IMR-90 (cell line): ENCODE results near the gene ARHGAP32. TPM values are rescaled to one million over a fixed set of nuclear protein-coding genes. Genes with fewer than 3 reads are reported as not detected.

Experiments
- ATAC-seq: fragments of 200-7000 bp; cut with Tn5 transposase; 2 replicates; pipeline ENCODE4 v1.9.1; 2020; ENCODE audit warnings: low read depth, mild to moderate bottlenecking, moderate library complexity
- BruUV-seq: library from RNA; stranded (reverse); fragments of 400-500 nt; replicated peaks from 2 replicates; lab custom pipeline; 2021; lab: Mats Ljungman, UMichigan
- CTCF ChIA-PET: fragments of 300-600 bp; formaldehyde crosslinking; extraction: SDS; loops from one replicate; lab custom pipeline; 2021; ENCODE audit warnings: antibody characterized with exemption; lab: Yijun Ruan, JAX
- POLR2A ChIA-PET: fragments of 300-600 bp; sonication (Branson Sonifier 250); formaldehyde crosslinking; loops from one replicate; lab custom pipeline; 2022; ENCODE audit warnings: antibody characterized with exemption; ENCODE audit not compliant: unreplicated experiment; lab: Charles Lee
- DNase-seq: peaks from one replicate; pipeline ENCODE4 v3.0.0; 2013
- H2AFZ ChIP-seq: replicated peaks from 2 replicates; pipeline ENCODE3; 2013; ENCODE audit warnings: low read length, mild to moderate bottlenecking; ENCODE audit not compliant: poor library complexity
- H2AK5ac ChIP-seq: 2 replicates; pipeline ENCODE4 v1.6.1; 2013; ENCODE audit warnings: low read depth, low read length, inconsistent platforms
- H2AK9ac ChIP-seq: replicated peaks from 2 replicates; pipeline ENCODE3; 2013; ENCODE audit warnings: mild to moderate bottlenecking, low read depth, low read length, moderate library complexity; ENCODE audit not compliant: poor library complexity
- H2BK120ac ChIP-seq: 2 replicates; pipeline ENCODE4 v1.6.1; 2013; ENCODE audit warnings: low read depth, low read length, inconsistent platforms
- H2BK15ac ChIP-seq: 3 replicates; pipeline ENCODE4 v1.6.1; 2013; ENCODE audit warnings: low read depth, low read length, inconsistent platforms
- H2BK20ac ChIP-seq: 2 replicates; pipeline ENCODE4 v1.6.1; 2013; ENCODE audit warnings: low read depth, mild to moderate bottlenecking, inconsistent platforms, low read length, moderate library complexity
- H2BK5ac ChIP-seq: 2 replicates; pipeline ENCODE4 v1.6.1; 2013; ENCODE audit warnings: mild to moderate bottlenecking, low read depth, low read length, inconsistent platforms; ENCODE audit not compliant: poor library complexity, severe bottlenecking
- H3K14ac ChIP-seq: replicated peaks from 2 replicates; pipeline ENCODE4 v1.6.1; 2013; ENCODE audit warnings: low read depth, low read length, inconsistent platforms
- H3K18ac ChIP-seq: 2 replicates; pipeline ENCODE4 v1.6.1; 2013; ENCODE audit warnings: low read depth, low read length, control low read depth
- H3K23ac ChIP-seq: 2 replicates; pipeline ENCODE4 v1.6.1; 2013; ENCODE audit warnings: low read depth, low read length, inconsistent platforms
- H3K27ac ChIP-seq: 2 replicates; pipeline ENCODE4 v1.5.1; 2013; ENCODE audit warnings: mild to moderate bottlenecking, control low read depth, low read length; ENCODE audit not compliant: insufficient read depth
- H3K27me3 ChIP-seq: 2 replicates; pipeline ENCODE4 v1.6.1; 2013; ENCODE audit warnings: low read length; ENCODE audit not compliant: control insufficient read depth, insufficient read depth
- H3K36me3 ChIP-seq: 2 replicates; pipeline ENCODE4 v1.6.1; 2013; ENCODE audit warnings: low read length, mixed read lengths; ENCODE audit not compliant: control insufficient read depth, insufficient read depth
- H3K4ac ChIP-seq: 2 replicates; pipeline ENCODE4 v1.6.1; 2013; ENCODE audit warnings: low read depth, low read length, inconsistent platforms
- H3K4me1 ChIP-seq: 2 replicates; pipeline ENCODE4 v1.6.1; 2013; ENCODE audit warnings: low read length, mixed read lengths; ENCODE audit not compliant: control insufficient read depth, insufficient read depth
- H3K4me2 ChIP-seq: 2 replicates; pipeline ENCODE4 v1.6.1; 2013; ENCODE audit warnings: low read depth, mild to moderate bottlenecking, control low read depth, low read length, moderate library complexity
- H3K4me3 ChIP-seq: 2 replicates; pipeline ENCODE4 v1.5.1; 2013; ENCODE audit warnings: low read depth, mild to moderate bottlenecking, control low read depth, low read length, moderate library complexity; ENCODE audit not compliant: insufficient read depth
- H3K56ac ChIP-seq: 2 replicates; pipeline ENCODE4 v1.6.1; 2013; ENCODE audit warnings: low read length, inconsistent platforms; ENCODE audit not compliant: insufficient read depth; ENCODE audit errors: extremely low read depth
- H3K79me1 ChIP-seq, 2 experiments: 2 replicates each; pipeline ENCODE4 v1.6.1; 2013; ENCODE audit warnings: low read length in 2 of 2, inconsistent platforms in 1 of 2, low read depth in 1 of 2
- H3K9ac ChIP-seq: 2 replicates; pipeline ENCODE4 v1.6.1; 2013; ENCODE audit warnings: low read depth, low read length, control low read depth
- H3K9me1 ChIP-seq: 2 replicates; pipeline ENCODE4 v1.6.1; 2013; ENCODE audit warnings: low read length, inconsistent platforms; ENCODE audit not compliant: insufficient read depth
- H3K9me3 ChIP-seq: 2 replicates; pipeline ENCODE4 v1.6.1; 2013; ENCODE audit warnings: low read length; ENCODE audit not compliant: control insufficient read depth, insufficient read depth
- H4K20me1 ChIP-seq: 2 replicates; pipeline ENCODE4 v1.6.1; 2013; ENCODE audit warnings: low read length, inconsistent platforms; ENCODE audit not compliant: insufficient read depth
- H4K5ac ChIP-seq: 2 replicates; pipeline ENCODE4 v1.6.1; 2013; ENCODE audit warnings: mild to moderate bottlenecking, low read depth, low read length, control low read depth
- H4K8ac ChIP-seq, 2 experiments: 2 replicates each; pipeline ENCODE4 v1.6.1; 2013; ENCODE audit warnings: low read depth in 2 of 2, low read length in 2 of 2, control low read depth in 1 of 2, inconsistent platforms in 1 of 2
- H4K91ac ChIP-seq: 2 replicates; pipeline ENCODE4 v1.6.1; 2013; ENCODE audit warnings: low read depth, low read length, inconsistent platforms; ENCODE audit not compliant: insufficient read depth
- CHD1 ChIP-seq: IDR thresholded peaks from 2 replicates; pipeline ENCODE4 v1.6.1; 2012; ENCODE audit warnings: low read depth, low read length, improper control_type of control experiment
- CTCF ChIP-seq: conservative IDR thresholded peaks from 2 replicates; pipeline ENCODE4 v1.5.1; 2012; ENCODE audit warnings: mild to moderate bottlenecking, low read depth, low read length, improper control_type of control experiment
- ELK1 ChIP-seq: fragments of 150-350 bp; IDR thresholded peaks from 2 replicates; pipeline ENCODE4 v1.6.1; 2016; ENCODE audit warnings: low read depth, mild to moderate bottlenecking, low read length, moderate library complexity, borderline replicate concordance
- FOS ChIP-seq: fragments of 150-350 bp; IDR thresholded peaks from 2 replicates; pipeline ENCODE4 v1.6.1; 2016; ENCODE audit warnings: low read depth, low read length
- MAFK ChIP-seq: IDR thresholded peaks from 2 replicates; pipeline ENCODE4 v1.6.1; 2012; ENCODE audit warnings: low read depth, low read length, improper control_type of control experiment
- MAZ ChIP-seq: IDR thresholded peaks from 2 replicates; pipeline ENCODE4 v1.6.1; 2012; ENCODE audit warnings: low read depth, mild to moderate bottlenecking, low read length, improper control_type of control experiment, moderate library complexity, borderline replicate concordance
- NFE2L2 ChIP-seq: fragments of 150-350 bp; IDR thresholded peaks from 2 replicates; pipeline ENCODE4 v1.6.1; 2016; ENCODE audit warnings: low read depth, mild to moderate bottlenecking, low read length
- POLR2A ChIP-seq: IDR thresholded peaks from 2 replicates; pipeline ENCODE4 v1.6.1; 2012; ENCODE audit warnings: mild to moderate bottlenecking, low read depth, low read length
- RCOR1 ChIP-seq: IDR thresholded peaks from 2 replicates; pipeline ENCODE4 v1.6.1; 2012; ENCODE audit warnings: mild to moderate bottlenecking, low read length, improper control_type of control experiment; ENCODE audit not compliant: insufficient replicate concordance
- RFX5 ChIP-seq: IDR thresholded peaks from 2 replicates; pipeline ENCODE4 v1.8.0; 2012; ENCODE audit warnings: low read depth, mild to moderate bottlenecking, low read length, moderate library complexity
- SMC3 ChIP-seq: fragments of 150-350 bp; IDR thresholded peaks from 2 replicates; pipeline ENCODE4 v1.6.1; 2016; ENCODE audit warnings: low read depth, mild to moderate bottlenecking, antibody characterized with exemption, low read length, moderate library complexity
- USF2 ChIP-seq: fragments of 150-350 bp; IDR thresholded peaks from 2 replicates; pipeline ENCODE4 v1.6.1; 2017; ENCODE audit warnings: mild to moderate bottlenecking, antibody characterized with exemption, low read length, low read depth
- WGBS, 2 experiments: methylation state at CpG; one replicate each; pipeline versions ENCODE4 v1.1.5 to v1.1.7; 2013; ENCODE audit warnings: missing lambda C conversion rate in 2 of 2; ENCODE audit not compliant: insufficient read length in 1 of 2; ENCODE audit errors: extremely low coverage in 2 of 2; 5-methylcytosine and 5-hydroxymethylcytosine counted together
- dilution Hi-C: fragments of 300-500 bp; cut with HindIII; formaldehyde crosslinking; loops from one replicate; pipeline ENCODE4 v1.14.3; 2018; ENCODE audit warnings: low sequenced_read_pairs; ENCODE audit not compliant: unreplicated experiment
- in situ Hi-C: fragments of 300-500 bp; cut with MboI; formaldehyde crosslinking; loops from 3 replicates; pipeline ENCODE4 v1.14.3; 2019; ENCODE audit warnings: low sequenced_read_pairs, inconsistent platforms, mixed read lengths
- intact Hi-C: fragments of 100-400 bp; cut with micrococcal nuclease; formaldehyde crosslinking; loops from 2 replicates; pipeline ENCODE4 v1.10.0; 2022
- polyA plus RNA-seq, 3 experiments: library from polyadenylated mRNA; depleted of rRNA; stranded (reverse); fragments of >200 nt; gene quantifications; 2 replicates each; pipeline ENCODE4 v1.2.3, GENCODE V29; 2012; ENCODE audit warnings: low replicate concordance in 1 of 3
- total RNA-seq: library from RNA; depleted of rRNA; stranded (reverse); fragments of >200 nt; gene quantifications from 2 replicates; pipeline ENCODE4 v1.2.3, GENCODE V29; 2012

The ARHGAP32 gene
- total and polyA plus RNA-seq, 2 of the 4 experiments (the other 2 are of a cell fraction), result 4.1 to 8.4 TPM

- H3K23ac ChIP-seq, result no peak overlapping the region
- ATAC-seq (peak; percentile 79), DNase-seq (peak; percentile 56)
- H4K5ac ChIP-seq, result no peak overlapping the region
- in situ Hi-C loops (no loop called here), dilution Hi-C loops (no loop called here), intact Hi-C loops (loop anchor here (10.0 kb wide), 1 partner anchor 105 kb away; no protein-coding TSS in a partner anchor)
- TF ChIP-seq SMC3 (no peak), RCOR1 (no peak), CHD1 (no peak), ELK1 (no peak), MAZ (no peak), MAFK (no peak), USF2 (no peak), CTCF (no peak), POLR2A (no peak), NFE2L2 (no peak), FOS (no peak), RFX5 (no peak)
- no peak overlapping the region for H3K18ac ChIP-seq
- BruUV-seq, result no TSS peak
- no peak overlapping the region for H3K14ac ChIP-seq
- H2AK9ac ChIP-seq, result no peak overlapping the region
- no peaks in the 10 kb centered on the region for H3K27me3 ChIP-seq
- H2AK5ac ChIP-seq, result no peak overlapping the region
- no CpG with 5 or more reads among the region's 1 CpG for WGBS, 2 experiments
- H2BK20ac ChIP-seq, result no peak overlapping the region
- H3K4me2 ChIP-seq, result no peak overlapping the region
- H3K4me1 ChIP-seq, result no peaks in the 10 kb centered on the region
- no peak overlapping the region for H2BK15ac ChIP-seq
- POLR2A ChIA-PET, result no interaction called here
- 0 out of 2 replicates have a peak, but pooled peaks cover 3% of the 10 kb centered on the region for H3K9me1 ChIP-seq
- H2BK5ac ChIP-seq, result no peak overlapping the region
- H3K4me3 ChIP-seq, result no peak overlapping the region
- no peaks in the 10 kb centered on the region for H3K36me3 ChIP-seq
- H3K27ac ChIP-seq, result no peak overlapping the region
- no peak overlapping the region for H2AFZ ChIP-seq
- H3K9me3 ChIP-seq, result no peaks in the 10 kb centered on the region
- no peaks in the 10 kb centered on the region for H3K79me1 ChIP-seq
- H4K20me1 ChIP-seq, result no peaks in the 10 kb centered on the region
- no peak overlapping the region for H2BK120ac ChIP-seq
- H4K8ac ChIP-seq, result no peak overlapping the region
- CTCF ChIA-PET, result no interaction called here
- no peak overlapping the region for H3K9ac ChIP-seq
- H3K4ac ChIP-seq, result no peak overlapping the region
- no peak overlapping the region for H3K56ac ChIP-seq
- no peak overlapping the region for H4K91ac ChIP-seq
Observed at GRCh38 chr11:129090056-129090455, 102.1 kb downstream of the ARHGAP32 start.
